GM21786 (cell line): ENCODE results near the gene UGT1A3.

Experiments used
- ATAC-seq: cut with Tn5 transposase; IDR thresholded peaks from one replicate; pipeline ENCODE4 v1.9.1; 2021; ENCODE audit not compliant: unreplicated experiment

UGT1A3 gene

DNA sequence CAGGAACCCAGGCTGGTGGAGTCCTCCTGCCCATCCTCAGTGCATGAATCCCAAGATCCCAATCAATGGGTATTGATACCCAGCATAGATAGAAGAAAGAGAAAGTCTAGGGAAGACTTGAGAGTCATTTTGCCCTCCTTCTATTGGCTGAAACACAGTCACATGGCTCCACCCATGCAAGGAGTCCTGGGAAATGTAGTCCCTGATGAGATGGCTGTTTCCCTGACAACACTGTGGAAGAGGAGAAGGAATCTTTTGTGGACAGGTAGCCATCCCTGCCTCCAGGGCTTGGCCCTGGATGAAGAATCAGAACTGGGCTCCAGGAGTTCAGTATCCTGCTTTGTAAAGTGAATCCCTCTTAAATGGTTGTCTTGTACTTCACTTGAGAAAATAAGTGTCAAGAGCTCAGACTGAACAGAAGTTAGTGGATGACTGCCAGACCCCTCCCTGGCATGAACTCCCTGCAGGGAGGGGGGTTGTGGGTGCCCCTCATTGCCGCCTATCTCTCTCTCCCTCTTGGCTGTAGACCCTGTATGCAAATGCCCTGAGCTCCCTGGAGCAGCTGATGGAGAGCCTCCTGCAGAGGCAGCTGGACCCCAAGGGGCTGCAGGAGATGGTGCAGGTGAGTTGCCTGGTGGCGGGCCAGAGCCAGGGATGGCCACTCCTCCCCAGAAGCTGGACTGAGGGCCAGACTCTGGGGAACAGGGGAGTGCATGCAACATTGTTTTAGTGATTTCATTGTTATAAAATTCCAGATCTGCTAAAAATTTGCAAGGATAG, 85.4 kb downstream of the UGT1A3 start:
- no peak for ATAC-seq

- no peak for ATAC-seq
Measured at GRCh38 chr2:233815861-233816260, 87.0 kb downstream of the UGT1A3 start.

DNA sequence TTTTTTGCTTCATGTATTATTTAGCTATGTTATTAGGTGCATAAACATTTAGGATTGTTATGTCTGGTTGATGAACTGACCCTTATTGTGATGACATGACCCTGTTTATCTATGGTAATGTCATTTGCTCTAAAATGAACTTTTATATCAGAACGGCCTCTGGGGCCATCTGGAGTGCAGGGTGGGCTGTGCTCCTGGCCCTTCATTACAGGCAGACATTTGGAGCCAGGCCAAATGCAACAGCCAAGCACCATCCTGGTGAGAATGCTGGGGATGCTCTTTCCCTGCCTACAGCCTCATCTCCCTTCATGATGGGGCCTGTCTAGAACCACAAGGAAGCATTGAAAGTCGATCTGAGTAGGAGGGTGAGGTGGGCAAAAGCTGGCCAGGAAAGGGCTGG, 87.5 kb downstream of the UGT1A3 start:
- ATAC-seq = no peak

GRCh38 chr2:233816771-233817170, 87.9 kb downstream of the UGT1A3 start:
- no peak for ATAC-seq

- no peak for ATAC-seq
Measured at GRCh38 chr2:233817361-233817911, 88.6 kb downstream of the UGT1A3 start.

DNA sequence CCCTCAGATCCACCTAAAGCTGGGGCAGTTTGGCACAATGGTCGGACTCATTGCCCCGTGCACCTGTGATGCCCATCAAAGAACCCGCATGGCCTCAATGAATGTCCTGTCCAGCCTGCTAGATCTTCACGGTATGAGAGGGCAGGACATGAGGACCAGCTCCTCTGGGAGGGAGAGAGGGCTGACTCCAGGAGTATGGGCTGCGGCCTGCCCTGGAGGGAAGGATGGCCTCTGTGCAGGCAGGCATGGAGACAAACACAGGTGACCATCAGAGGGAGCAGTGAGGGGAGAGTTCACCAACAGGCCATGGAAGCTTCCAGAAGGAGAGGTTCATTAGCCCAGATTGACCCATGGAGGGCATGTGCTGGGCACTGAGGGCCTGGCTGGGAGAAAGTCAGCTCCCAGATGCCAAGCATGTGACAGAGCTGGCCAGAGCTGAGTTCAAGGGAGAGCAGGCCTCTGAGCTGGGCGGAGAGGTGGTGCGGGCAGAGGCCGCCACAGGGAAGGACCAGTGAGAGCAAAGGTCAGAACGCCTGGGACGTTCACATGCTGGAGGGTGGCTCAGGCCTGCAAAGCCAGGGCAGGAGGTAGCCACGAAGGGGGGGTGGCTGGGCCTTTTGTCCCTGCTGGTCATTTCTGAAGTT, 89.3 kb downstream of the UGT1A3 start:
- no peak for ATAC-seq

DNA sequence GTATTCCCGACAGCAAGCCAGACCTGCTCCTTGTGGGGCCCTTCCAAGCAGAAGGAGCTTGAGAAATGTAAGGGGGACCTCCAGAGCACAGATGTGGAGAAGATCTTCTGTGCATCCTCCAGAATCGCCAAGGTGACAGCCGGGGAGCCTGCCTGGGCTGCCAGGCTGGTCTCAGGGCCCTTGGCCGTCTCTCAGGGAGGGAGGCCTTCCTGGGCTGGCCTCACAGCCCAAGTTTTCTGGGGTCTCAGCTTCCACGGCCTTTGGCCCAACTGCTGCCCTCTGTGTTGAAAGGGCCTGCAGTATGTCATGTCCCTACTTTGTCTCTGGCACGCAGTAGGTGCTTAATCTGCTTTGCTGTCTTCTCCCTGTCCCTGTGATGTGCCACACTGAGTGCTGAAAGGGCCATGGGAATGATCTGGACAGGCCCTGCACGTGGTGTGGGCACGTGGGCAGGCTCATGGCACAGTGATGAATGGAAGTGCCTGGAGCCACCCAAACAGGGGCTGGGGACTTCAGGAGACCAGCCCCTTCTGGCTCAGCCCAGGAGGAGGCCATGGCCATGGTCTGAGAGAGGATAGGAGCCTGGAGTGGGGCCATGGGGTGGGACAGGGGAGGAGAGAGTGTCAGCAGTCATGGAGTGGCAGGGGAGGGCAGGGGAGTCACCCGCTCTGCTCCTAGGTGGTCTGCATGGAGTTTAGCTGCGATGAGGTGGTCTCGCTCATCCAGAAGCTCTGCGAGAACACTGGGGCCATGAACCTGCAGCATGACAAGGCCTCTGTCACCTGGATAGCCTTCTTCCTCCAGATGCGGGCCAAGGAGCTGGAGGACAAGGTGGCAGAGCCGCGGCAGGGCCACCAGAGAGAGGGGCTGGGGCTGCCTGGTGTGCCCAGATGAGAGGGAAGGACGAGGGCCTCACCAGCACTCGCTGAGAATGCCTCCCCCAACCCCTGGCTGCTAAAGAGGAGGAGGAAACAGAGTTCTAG, 90.1 kb downstream of the UGT1A3 start:
- ATAC-seq = no peak

GRCh38 chr2:233819884-233820773, 91.3 kb downstream of the UGT1A3 start:
- ATAC-seq = no peak

DNA sequence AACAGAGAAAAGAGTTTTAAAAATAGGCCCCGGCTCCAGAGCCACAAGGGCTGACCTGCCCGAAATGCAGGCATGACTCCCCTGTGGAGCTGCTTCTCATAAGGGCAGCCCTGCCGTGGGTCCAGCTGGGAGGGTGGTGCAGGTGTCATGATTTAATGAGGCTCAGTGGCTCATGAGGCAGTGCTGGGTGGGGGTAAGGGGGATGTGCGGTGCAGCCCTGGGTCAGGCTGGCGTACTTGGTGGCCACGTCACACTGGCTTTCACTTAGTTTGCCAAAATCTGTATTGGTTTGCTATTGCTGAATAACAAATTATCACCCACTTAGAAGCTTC, 91.9 kb downstream of the UGT1A3 start:
- ATAC-seq = no peak

DNA sequence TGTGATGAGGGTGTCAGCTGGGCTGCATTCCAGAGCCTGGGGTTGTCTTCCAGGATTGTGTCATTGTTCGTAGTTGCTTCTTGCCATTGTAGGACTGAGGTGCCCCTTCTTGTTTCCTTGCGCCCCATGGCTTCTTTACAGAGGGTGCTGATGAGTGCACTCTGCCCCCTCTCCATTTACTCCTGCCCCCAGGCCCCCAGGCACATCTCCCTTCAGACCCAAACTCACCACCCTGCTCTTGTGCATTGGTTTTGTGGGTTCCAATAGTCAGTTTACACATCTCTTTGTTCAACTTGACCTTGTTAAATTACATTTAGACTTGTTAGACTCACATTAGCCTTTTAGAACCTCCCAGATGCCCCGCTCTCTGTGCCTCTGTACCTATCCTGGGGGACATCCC, 92.4 kb downstream of the UGT1A3 start:
- no peak for ATAC-seq

DNA sequence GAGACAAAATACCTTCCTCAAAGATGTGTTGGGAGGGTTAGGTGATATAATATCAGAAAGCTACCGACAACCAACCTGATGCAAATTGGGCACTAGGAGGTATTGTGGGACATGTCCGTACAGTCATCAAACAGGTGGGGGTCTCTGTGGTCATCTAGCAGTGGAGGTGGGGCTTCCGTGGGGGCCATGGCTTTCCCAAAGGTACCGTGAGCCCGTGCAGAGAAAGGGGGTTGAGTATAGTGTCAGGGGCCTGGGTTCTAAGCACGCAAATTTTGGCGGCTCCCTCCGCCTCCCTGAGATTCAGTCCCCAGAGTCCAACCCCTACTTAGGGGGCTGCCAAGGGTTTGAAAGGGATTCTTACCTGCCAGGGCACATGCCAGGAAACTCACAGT, 92.9 kb downstream of the UGT1A3 start:
- no peak for ATAC-seq

- ATAC-seq = no peak
Measured at GRCh38 chr2:233822101-233822771, 93.4 kb downstream of the UGT1A3 start.
